Limb (tissue), 2 donors: ENCODE measurements around the gene PDP2.
A peak's percentile ranks its signal among the peaks of the same experiment; 100 is the strongest.
"Not testable (repeated sequence)": the region's sequence is repeated elsewhere in the genome, so short reads cannot be mapped to it uniquely, and the experiment has no call there.

Source experiments
- DNase-seq, 2 donors: peaks; one replicate each; pipeline ENCODE4 v3.0.0-alpha.2; 2016; ENCODE audit errors: extremely low spot score in 2 of 2

The PDP2 gene

DNA sequence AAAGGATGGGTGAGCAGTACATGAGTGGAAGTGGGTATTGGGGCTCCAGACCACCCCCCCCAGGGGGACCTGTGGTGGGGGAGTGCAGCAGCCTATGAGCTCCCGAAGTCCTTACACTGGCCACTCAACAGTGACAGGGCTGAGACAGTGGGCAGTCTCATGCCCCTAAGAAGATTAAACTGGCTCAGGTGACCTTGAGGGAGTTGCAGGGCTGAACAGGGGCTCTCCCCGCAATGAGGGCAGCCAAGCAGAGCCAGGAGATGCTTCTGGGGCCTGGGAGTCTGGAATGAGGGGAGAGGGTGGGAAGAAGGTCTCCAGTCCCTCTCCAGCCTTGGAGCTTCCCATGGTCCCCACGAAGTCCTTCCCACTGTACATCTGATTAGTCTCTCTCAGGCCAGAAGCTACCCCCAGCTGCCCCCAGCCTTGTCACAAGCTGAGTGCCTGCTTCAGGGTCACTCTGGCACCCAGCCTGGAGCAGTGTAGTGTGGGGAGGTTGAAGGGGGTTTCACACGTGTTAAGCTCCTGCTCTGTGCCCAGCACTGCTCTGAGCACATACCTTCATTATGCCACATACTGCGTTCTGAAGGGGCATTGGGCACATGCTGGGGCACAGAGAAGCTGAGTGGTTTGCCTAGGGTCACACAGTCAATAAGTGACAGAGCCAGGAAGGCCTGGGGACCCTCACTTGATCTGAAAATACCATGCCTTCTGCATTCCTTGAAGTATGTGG is 39.4 kb downstream of the PDP2 start:
- no peak for DNase-seq

GRCh38 chr16:66920299-66920590 is 39.9 kb downstream of the PDP2 start:
- DNase-seq = no peak

- no peak for DNase-seq
These were observed 40.8 kb downstream of the PDP2 start for GRCh38 chr16:66920924-66921680.

GRCh38 chr16:66921729-66922450 is 41.6 kb downstream of the PDP2 start:
- DNase-seq = no peak

GRCh38 chr16:66923247-66923731 is 43.0 kb downstream of the PDP2 start:
- DNase-seq = no peak

DNA sequence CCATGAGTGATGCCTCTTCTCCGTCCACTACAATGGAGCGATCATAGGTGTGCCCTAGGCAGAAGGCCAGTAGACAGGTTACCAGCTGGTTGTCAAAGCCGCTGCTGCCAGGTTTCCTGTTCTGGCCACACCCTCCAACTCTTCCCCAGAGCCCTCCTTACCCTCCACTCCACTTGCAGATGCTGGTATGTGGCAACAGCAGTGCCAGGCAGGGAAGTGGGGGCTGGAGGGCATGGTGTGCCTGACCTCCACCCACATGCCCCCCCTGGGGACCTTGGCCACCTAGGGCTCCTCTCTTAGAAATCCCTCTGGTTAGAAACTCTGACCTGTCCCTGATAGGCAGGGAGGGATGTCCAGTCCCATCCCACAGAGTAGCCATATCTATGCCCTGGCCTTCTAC is 43.6 kb downstream of the PDP2 start:
- no peak for DNase-seq

DNA sequence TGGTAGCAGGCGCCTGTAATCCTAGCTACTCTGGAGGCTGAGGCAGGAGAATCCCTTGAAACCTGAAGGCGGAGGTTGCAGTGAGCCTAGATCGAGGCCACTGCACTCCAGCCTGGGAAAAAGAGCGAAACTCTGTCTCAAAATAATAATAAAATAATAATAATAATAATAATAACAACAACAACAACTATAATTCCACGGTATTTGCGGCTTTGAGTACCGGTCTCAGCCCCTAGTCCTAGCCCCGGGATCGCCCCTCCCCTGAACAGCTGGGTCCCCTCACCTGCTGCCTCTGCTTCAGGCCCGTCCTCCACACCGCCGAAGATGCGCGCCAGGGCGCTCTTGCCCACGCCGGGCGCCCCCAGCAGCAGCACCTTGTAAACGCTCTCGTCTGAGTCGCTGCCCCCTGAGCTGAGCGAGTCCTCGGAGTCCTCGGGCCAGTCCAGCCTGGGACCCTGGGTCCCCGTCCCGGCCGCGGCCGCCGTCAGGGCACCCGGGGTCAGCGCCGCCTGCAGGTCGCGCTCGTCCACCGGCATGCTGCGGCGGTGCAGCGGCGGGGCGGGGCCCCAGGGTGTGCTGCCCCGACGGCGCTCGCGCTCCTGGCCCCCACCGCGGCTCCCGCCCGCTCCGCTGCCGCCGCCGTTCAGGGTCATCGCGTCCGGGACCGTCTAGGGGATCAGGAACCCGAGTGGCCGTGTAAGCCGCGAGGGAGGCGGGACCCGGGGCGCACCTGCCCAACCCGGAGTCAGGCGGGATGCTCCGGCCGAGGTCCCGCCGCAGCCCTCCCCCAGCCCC is 44.4 kb downstream of the PDP2 start:
- no peak for DNase-seq

GRCh38 chr16:66925322-66925840 is 45.1 kb downstream of the PDP2 start, which contains the start of gene RRAD:
Gene RRAD, minus strand, starts transcription at chr16:66925535. Its CDS starts 356 bp downstream, at chr16:66925179.
- DNase-seq = no peak

DNA sequence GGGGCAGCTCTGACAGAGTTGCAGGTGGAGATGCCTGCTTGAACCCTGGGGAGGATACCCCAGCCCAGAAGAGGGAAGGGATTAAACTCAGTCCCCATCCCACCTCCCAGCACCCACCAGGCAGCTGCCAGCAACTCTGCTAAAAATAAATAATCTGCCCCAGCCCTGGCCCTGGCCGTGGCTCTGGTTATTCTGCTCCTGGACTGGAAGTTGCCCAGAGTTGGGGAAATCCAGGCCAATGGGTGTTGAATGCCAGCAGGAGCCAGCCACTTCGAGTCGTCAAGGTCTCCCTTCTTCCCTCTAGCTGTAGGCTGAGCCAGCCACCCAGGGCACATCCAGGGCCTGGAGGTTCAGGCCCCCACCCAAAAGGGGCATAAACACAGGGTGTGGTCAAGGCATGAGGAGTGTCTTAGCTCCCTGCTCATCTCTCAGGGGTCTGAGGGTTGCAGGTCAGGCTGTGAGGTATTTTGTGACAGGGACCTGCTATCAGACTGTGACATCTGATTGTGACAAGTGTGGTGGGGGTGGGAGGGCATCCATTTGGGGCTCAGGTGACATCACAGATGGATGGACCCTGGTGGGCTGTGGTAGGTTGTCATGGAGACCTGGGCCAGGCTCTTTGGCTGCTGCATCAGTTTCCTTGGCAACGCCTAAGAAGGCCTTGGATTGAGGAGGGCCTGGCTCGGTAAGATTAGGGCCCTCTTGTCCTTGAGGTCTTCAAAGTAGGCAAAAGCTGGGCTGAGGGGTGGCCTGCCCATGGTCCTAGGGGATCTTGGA is 46.0 kb downstream of the PDP2 start:
- no peak for DNase-seq

- DNase-seq = no peak
These were observed 46.7 kb downstream of the PDP2 start for GRCh38 chr16:66926961-66927436.

GRCh38 chr16:66927918-66928649 is 47.8 kb downstream of the PDP2 start:
- no peak for DNase-seq

DNA sequence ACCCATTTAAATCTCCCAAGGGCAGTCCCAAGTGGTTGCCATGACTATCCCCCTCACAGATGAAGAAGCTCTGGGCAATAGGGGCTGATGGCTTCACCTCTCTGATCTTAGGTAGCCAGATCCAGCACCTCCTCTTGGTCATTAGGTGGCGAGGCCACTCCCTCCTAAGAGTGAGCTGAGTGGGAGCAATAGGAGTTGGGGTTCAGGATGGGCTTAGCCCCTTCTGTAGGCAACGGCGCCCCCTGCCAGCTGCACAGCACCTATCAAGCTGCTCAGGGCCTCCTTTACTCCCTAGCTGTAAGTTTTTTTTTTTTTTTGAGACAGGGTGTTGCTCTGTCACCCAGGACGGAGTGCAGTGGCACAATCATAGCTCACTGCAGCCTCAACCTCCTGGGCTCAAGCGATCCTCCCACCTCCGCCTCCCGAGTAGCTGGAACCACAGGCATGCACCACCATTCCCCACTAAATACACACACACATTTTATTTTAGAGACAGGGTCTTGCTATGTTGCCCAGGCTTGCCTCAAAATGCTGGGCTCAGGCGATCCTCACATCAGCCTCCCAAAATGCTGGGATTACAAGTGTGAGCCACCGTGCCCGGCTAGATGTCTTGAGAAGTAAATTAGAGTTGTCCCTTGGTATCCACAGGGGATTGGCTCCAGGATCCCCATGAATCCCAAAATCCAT is 48.5 kb downstream of the PDP2 start:
- DNase-seq = no peak

DNA sequence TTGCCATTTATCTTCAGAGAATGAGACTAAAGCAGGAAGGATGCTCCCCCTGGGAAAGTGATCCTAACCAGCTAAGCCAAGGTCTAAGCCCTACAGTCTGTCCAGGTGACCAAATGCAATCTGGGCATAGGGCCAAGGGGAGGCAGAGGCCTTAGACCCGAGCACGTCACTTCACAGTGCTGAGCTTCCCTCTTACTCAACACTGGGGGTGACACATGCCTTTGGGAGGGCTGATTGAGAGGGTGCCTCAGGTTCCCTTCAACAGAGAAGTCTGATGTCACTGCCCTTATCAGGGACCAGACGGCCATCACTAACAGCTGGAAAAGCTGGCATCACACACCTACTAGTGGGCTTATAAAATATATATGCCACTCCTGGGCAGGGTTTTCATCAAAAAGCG is 49.9 kb downstream of the PDP2 start:
- no peak for DNase-seq

GRCh38 chr16:66931665-66932064 is 51.4 kb downstream of the PDP2 start:
- no peak for DNase-seq

DNA sequence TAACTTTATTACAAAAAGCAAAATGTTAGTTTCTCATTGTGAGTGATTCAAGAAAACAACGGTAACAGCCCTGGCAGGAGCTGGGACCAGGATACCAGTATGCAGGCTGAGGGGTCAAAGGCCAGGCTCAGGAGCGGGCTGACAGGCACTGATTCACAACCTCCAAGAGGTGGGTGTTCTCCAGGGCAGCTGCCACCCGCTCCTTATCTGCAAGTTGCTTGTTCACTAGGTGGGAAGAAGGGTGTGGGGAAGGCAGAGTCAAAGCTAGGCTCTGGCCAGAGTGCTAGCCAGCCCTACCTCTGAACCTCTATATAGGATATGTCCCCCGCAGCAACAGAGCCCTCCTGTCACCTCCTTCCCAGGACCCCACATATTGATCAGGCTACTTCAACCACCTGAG is 51.8 kb downstream of the PDP2 start:
- DNase-seq = no peak

GRCh38 chr16:66933776-66934137 is 53.4 kb downstream of the PDP2 start:
- DNase-seq = no peak

- peak; percentile 88 to 95 for DNase-seq
These were observed 54.0 kb downstream of the PDP2 start, which contains the start of gene CIAO2B for GRCh38 chr16:66934138-66934838. Gene CIAO2B, minus strand, starts transcription at chr16:66934402. Its CDS starts 38 bp downstream, at chr16:66934364.

- not testable (repeated sequence) for DNase-seq
These were observed 54.6 kb downstream of the PDP2 start for GRCh38 chr16:66934839-66935313.
